ENCODE results near the gene RHBDD2.

DNA sequence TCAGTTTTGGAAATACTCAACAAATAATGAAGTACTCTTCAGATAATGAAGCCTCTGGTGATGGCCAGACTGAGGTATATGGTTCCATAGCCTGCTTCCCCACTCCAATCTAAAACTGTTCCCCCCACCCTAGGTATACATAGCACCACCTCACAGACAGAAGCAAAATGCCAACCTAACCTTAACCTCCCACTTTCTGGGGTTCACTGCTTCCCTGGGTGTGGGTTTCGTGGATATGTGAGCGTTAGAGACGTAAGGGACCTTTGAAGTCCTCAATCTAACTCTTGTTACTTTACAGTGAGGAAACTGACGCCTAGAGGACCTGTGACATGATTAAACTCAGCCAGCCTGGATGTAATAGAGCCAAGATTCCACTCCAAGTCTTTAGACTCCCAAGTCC is 1.4 kb downstream of the RHBDD2 start:
- TF ChIP-seq TOX (CRISPR knock-in tag; IDR thresholded peaks at IDR 0.05; ENCODE audit: borderline replicate concordance) (no peak), OSR1 (CRISPR knock-in tag; IDR thresholded peaks at IDR 0.05) (no peak)
- TF ChIP-seq, protein P1, sequence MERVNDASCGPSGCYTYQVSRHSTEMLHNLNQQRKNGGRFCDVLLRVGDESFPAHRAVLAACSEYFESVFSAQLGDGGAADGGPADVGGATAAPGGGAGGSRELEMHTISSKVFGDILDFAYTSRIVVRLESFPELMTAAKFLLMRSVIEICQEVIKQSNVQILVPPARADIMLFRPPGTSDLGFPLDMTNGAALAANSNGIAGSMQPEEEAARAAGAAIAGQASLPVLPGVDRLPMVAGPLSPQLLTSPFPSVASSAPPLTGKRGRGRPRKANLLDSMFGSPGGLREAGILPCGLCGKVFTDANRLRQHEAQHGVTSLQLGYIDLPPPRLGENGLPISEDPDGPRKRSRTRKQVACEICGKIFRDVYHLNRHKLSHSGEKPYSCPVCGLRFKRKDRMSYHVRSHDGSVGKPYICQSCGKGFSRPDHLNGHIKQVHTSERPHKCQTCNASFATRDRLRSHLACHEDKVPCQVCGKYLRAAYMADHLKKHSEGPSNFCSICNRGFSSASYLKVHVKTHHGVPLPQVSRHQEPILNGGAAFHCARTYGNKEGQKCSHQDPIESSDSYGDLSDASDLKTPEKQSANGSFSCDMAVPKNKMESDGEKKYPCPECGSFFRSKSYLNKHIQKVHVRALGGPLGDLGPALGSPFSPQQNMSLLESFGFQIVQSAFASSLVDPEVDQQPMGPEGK (CRISPR knock-in tag; IDR thresholded peaks at IDR 0.05; ENCODE audit: borderline replicate concordance), result no peak

All from SK-N-SH treated with all-trans-retinoic acid at 6 μM for 48 hours (cell line).